Measurements from ENCODE around the gene FSIP1.
A peak's percentile ranks its signal among the peaks of the same experiment; 100 is the strongest.

Gene FSIP1

DNA sequence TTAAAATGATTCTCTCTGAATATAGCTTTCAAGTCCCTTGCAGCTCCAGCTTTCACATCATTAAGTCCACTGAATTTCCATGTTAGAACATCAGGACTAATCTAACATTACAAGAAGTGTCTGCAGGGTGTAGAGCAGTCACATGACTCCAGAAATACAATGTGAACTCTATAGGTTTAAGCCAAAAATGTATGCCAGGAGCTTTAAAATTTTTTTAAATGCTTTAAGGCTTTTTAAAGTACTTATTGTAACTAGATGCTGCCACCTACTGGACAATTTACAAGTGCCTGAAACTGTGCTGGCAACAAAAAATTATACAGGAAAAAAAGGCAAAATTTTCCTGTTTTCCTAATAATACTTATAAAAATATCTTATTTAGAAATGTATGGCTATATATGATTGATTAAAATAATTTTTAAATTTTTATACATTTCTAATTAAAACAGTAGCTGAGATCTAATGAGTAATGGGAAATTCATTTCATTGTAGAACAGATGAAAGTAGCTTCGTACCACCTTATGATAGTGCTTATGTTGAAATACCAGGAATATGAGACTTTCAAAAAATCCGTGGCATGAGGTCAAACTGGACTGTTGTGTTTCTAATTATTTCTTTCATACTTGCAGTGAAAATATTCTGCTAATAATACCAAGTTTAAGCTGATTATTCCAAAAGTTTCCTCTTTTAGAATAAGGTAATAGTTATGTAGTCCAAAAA is 25.7 kb downstream of the FSIP1 start:
- DNase-seq (ENCODE audit: low spot score), result peak; percentile 25

GRCh38 chr15:39752991-39753390 is 29.6 kb downstream of the FSIP1 start:
- DNase-seq (ENCODE audit: low spot score), result no peak

GRCh38 chr15:39752246-39752645 is 30.4 kb downstream of the FSIP1 start:
- no peak for DNase-seq (ENCODE audit: low spot score)

GRCh38 chr15:39748276-39748675 is 34.4 kb downstream of the FSIP1 start:
- no peak for DNase-seq (ENCODE audit: low spot score)

- DNase-seq (ENCODE audit: low spot score), result peak; percentile 36
Observed at GRCh38 chr15:39747326-39747725, 35.3 kb downstream of the FSIP1 start.

- no peak for DNase-seq (ENCODE audit: low spot score)
Observed at GRCh38 chr15:39746714-39747276, 35.8 kb downstream of the FSIP1 start.

GRCh38 chr15:39746176-39746575 is 36.5 kb downstream of the FSIP1 start:
- DNase-seq (ENCODE audit: low spot score), result no peak

GRCh38 chr15:39745415-39745814 is 37.2 kb downstream of the FSIP1 start:
- no peak for DNase-seq (ENCODE audit: low spot score)

DNA sequence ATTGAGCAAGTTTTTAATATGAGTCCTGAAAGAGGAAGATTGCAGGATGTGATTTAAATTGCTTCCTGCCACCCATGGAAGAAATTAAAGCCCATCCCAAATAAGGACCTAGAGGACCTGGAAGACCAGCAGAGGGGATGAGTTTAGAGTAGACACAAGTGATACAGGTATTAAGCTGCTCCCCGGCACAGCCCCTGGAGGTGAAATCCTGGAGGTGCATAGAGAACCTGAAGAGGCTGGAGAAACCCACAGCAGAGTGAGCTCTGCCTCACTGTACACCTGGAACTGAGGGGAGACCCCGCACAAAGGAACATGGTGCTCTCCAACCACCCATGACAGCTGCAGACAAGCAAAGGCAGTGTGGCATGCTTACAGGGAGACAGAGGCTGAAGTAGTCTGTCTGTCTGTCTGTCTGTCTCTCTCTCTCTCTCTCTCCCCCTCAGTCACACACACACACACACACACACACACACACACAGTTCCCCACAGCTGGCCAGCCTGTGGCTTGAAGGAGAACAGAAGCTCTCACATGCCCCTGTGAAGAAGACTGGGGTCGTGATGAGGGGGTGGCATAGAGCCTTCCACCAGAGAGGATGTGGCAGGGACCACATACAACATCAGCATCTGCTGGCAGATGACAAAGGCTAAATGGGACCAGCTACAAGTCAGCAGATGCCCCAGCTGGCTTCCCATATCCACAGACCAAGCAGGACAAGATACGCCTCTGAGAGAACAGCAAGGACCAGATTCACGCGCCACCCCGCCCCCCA is 38.1 kb downstream of the FSIP1 start:
- no peak for DNase-seq (ENCODE audit: low spot score)

- DNase-seq (ENCODE audit: low spot score), result no peak
Observed at GRCh38 chr15:39743611-39744010, 39.0 kb downstream of the FSIP1 start.

DNA sequence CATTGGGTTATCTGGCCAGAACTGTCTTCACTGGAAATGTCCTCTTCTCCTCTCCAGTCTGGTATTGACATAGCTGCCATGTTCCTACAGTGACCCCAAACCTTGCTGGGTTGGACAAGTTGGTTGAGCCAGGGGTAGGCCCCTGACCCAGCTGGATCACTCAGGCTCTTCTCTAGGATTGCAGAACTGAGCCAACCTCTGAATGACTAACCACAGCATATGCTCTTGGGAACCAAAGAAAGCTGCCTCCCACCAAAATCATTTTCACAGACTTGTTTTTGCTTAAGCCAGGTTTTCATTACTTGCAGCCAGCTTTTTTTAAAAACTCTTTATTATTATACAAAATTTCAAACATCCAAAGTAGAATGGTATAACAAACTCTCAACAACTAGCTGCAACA is 41.4 kb downstream of the FSIP1 start:
- DNase-seq (ENCODE audit: low spot score), result peak; percentile 16

DNA sequence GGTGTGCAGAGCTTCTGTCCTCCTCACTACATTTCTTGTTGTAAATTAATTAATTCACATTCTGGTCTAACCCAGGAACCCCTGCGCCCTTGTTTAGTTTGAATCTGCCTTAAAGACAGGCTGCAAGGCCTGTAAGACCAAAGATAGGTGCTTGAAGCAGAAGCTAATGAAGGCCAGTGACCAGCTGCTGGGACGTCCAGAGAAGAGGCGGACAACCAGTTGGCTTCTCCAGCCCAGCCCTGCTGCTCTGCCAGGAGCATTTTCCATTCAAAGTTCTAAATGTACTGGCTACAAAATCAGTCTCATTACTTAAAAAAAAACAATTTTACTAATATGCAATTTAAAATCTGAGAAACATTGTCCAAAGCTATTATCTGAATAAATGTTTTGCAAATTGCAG is 43.6 kb downstream of the FSIP1 start:
- DNase-seq (ENCODE audit: low spot score), result no peak

DNA sequence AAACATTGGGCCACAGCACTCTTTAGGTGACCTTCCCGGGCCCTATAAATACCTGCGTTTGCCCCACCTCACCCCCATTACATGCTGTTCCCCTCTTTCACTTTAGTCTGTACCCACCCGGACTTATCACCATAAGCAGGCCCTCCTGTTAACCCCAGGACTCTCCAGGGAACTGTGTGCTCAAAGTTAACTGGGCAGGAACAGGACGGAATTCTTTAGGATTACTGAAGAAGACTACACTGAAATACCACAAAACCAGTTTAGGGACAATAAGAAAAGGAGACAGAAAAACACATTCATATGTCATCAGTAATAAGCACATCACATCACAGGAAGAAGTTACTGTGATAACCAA is 45.5 kb downstream of the FSIP1 start:
- DNase-seq (ENCODE audit: low spot score), result no peak

GRCh38 chr15:39736412-39737195 is 46.0 kb downstream of the FSIP1 start:
- no peak for DNase-seq (ENCODE audit: low spot score)

- no peak for DNase-seq (ENCODE audit: low spot score)
Observed at GRCh38 chr15:39735120-39735717, 47.4 kb downstream of the FSIP1 start.

DNA sequence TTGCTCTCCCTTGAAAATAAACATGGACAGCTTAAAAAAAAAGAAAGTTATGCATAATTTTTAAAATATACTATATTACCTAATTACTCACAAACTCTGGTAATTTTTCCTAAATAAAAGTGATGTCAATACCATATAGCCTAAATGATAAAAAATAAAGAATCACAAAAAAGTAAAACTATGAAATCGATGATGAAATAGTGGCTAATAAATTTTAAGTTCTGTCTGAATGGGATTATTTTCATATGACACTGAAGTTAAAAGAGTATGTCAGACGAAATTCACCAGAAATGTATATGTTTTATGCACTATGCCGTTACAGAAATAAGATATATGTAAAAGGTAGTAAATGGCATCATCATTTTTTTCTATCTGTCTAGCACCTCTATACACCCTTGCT is 51.4 kb downstream of the FSIP1 start:
- DNase-seq (ENCODE audit: low spot score), result no peak

GRCh38 chr15:39730552-39730951 is 52.1 kb downstream of the FSIP1 start:
- no peak for DNase-seq (ENCODE audit: low spot score)

DNA sequence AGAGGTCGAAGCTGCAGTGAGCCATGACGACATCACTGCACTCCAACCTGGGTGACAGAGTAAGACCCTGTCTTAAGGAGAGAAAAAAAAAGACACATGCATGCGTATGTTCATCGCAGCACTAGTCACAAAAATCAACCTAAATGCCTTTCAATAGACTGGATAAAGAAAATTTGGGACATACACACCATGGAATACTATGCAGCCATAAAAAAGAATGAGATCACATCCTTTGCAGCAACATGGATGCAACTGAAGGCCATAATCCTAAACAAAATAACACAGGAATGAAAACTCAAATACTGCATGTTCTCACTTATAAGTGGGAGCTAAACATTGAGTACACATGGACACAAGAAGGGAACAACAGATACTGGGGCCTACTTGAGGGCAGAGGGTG is 53.1 kb downstream of the FSIP1 start:
- no peak for DNase-seq (ENCODE audit: low spot score)

DNA sequence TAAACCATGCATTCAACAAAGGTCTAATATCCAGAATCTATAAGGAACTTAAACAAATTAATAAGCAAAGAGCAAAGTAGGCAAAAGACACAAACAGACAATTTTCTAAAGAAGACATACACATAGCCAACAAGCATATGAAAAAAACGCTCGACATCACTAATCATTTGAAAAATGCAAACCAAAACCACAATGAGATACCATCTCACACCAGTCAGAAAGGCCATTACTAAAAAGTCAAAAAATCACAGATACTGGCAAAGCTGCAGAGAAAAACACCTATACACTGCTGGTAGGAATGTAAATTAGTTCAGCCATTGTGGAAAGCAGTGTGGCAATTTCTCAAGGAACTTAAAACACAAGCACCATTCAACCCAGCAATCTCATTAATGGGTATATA is 53.8 kb downstream of the FSIP1 start:
- no peak for DNase-seq (ENCODE audit: low spot score)

GRCh38 chr15:39721893-39722292 is 60.7 kb downstream of the FSIP1 start:
- DNase-seq (ENCODE audit: low spot score), result no peak

GRCh38 chr15:39720621-39721611 is 61.7 kb downstream of the FSIP1 start:
- DNase-seq (ENCODE audit: low spot score), result peak; percentile 61

Measured in GM03348 (cell line).